Central memory CD8-positive, alpha-beta T cell (primary cell): ENCODE measurements around the gene ACTRT2.

Experiments
- ATAC-seq: fragments of 150-1000 bp; cut with Tn5 transposase; replicated peaks from 2 replicates; pipeline ENCODE4 v1.10.0; 2022; ENCODE audit warnings: mild to moderate bottlenecking, moderate FRiP score, moderate number of reproducible peaks; ENCODE audit not compliant: poor library complexity, severe bottlenecking; ENCODE audit errors: extremely low read depth
- DNase-seq, 2 donors: peaks; one replicate each; pipeline ENCODE4 v3.0.0; 2021; ENCODE audit warnings: low spot score in 2 of 2
- H3K27ac Mint-ChIP-seq: one replicate; pipeline ENCODE4 v1.8.0; 2022; ENCODE audit warnings: low read depth, mild to moderate bottlenecking, moderate library complexity, mixed read lengths
- H3K27me3 Mint-ChIP-seq: one replicate; pipeline ENCODE4 v1.8.0; 2022; ENCODE audit warnings: mixed read lengths
- H3K36me3 Mint-ChIP-seq: one replicate; pipeline ENCODE4 v1.8.0; 2022; ENCODE audit warnings: mild to moderate bottlenecking, moderate library complexity, mixed read lengths; ENCODE audit not compliant: insufficient read depth
- H3K4me1 Mint-ChIP-seq: one replicate; pipeline ENCODE4 v1.8.0; 2022; ENCODE audit warnings: mixed read lengths
- H3K4me3 Mint-ChIP-seq: one replicate; pipeline ENCODE4 v1.8.0; 2022; ENCODE audit warnings: mild to moderate bottlenecking, moderate library complexity, mixed read lengths
- H3K9me3 Mint-ChIP-seq: one replicate; pipeline ENCODE4 v1.8.0; 2022; ENCODE audit warnings: mixed read lengths

The ACTRT2 gene

GRCh38 chr1:2986549-2987305 lies 34.5 kb upstream of the ACTRT2 start:
- Mint-ChIP-seq H3K27ac (no peak overlapping the region), H3K36me3 (peaks cover 1% of the 10 kb centered on the region), H3K4me3 (no peak overlapping the region), H3K27me3 (no peaks in the 10 kb centered on the region), H3K4me1 (no peaks in the 10 kb centered on the region), H3K9me3 (peaks cover 5% of the 10 kb centered on the region)
- no peak for ATAC-seq
- DNase-seq: no peak

- peaks cover 5% of the 10 kb centered on the region for H3K9me3 Mint-ChIP-seq
- H3K36me3 Mint-ChIP-seq: peaks cover 1% of the 10 kb centered on the region
- H3K27ac Mint-ChIP-seq: no peak overlapping the region
- DNase-seq (no peak), ATAC-seq (no peak)
- no peaks in the 10 kb centered on the region for H3K4me1 Mint-ChIP-seq
- H3K27me3 Mint-ChIP-seq: no peaks in the 10 kb centered on the region
- no peak overlapping the region for H3K4me3 Mint-ChIP-seq
These were observed 33.5 kb upstream of the ACTRT2 start for GRCh38 chr1:2987773-2988172.

DNA sequence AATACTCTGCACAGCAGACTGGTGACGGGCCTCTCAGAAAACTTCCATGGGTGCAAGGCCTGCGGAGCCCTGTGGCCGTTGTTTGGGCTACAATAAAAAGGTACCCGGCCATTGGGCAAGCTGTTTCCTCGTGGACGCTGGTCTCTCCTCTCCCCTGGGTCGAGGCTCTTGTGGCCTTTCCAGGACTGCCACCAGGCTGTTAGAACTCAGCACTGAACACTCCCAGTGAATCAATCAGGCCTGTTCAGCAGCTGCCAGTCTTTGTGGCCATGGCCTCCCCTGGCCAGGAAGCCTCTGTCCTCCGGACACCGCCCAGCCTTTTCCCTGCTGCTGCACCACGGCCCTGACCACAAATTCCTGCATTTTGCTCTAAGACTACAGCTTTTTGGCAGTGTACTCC lies 33.0 kb upstream of the ACTRT2 start:
- no peak overlapping the region for H3K4me3 Mint-ChIP-seq
- H3K27ac Mint-ChIP-seq: no peak overlapping the region
- no peaks in the 10 kb centered on the region for H3K27me3 Mint-ChIP-seq
- peaks cover 5% of the 10 kb centered on the region for H3K9me3 Mint-ChIP-seq
- no peaks in the 10 kb centered on the region for H3K4me1 Mint-ChIP-seq
- peaks cover 1% of the 10 kb centered on the region for H3K36me3 Mint-ChIP-seq
- ATAC-seq (no peak), DNase-seq (no peak)

GRCh38 chr1:2989185-2989584 lies 32.1 kb upstream of the ACTRT2 start:
- ATAC-seq: no peak

DNA sequence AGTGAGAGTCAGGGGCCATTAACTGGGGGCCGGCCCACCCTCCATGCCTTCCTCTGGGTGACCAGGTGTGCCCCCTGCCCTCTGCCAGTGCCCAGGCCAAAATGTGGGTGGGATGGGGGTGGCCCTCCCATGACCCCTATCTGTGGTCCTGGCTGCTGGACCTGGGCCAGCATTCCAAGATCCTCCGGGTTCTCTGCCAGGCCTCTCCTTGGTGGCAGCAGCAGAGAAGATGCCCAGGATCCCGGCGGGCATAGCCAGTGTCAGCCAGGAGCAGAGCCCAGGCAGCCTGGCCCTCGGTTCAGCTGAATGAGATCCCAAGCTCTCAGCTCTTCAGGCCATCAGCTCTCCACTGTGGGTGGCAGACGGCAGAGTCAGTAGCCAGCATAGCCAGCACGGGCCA lies 31.3 kb upstream of the ACTRT2 start:
- no peak overlapping the region for H3K27ac Mint-ChIP-seq
- H3K4me1 Mint-ChIP-seq: no peaks in the 10 kb centered on the region
- DNase-seq: no peak
- H3K4me3 Mint-ChIP-seq: no peak overlapping the region
- H3K36me3 Mint-ChIP-seq: peaks cover 1% of the 10 kb centered on the region
- no peaks in the 10 kb centered on the region for H3K27me3 Mint-ChIP-seq
- ATAC-seq: no peak
- peaks cover 14% of the 10 kb centered on the region for H3K9me3 Mint-ChIP-seq

More at GRCh38 chr1:2989185-2989584, 32.1 kb upstream of the ACTRT2 start:
- DNase-seq: no peak
- Mint-ChIP-seq H3K4me3 (no peak overlapping the region), H3K27ac (no peak overlapping the region), H3K36me3 (peaks cover 1% of the 10 kb centered on the region), H3K27me3 (no peaks in the 10 kb centered on the region), H3K9me3 (peaks cover 11% of the 10 kb centered on the region), H3K4me1 (no peaks in the 10 kb centered on the region)

GRCh38 chr1:2990376-2991115 lies 30.7 kb upstream of the ACTRT2 start:
- Mint-ChIP-seq H3K27me3 (no peaks in the 10 kb centered on the region), H3K36me3 (peaks cover 1% of the 10 kb centered on the region), H3K4me1 (no peaks in the 10 kb centered on the region), H3K9me3 (peaks cover 14% of the 10 kb centered on the region), H3K27ac (no peak overlapping the region), H3K4me3 (no peak overlapping the region)
- no peak for DNase-seq
- no peak for ATAC-seq

DNA sequence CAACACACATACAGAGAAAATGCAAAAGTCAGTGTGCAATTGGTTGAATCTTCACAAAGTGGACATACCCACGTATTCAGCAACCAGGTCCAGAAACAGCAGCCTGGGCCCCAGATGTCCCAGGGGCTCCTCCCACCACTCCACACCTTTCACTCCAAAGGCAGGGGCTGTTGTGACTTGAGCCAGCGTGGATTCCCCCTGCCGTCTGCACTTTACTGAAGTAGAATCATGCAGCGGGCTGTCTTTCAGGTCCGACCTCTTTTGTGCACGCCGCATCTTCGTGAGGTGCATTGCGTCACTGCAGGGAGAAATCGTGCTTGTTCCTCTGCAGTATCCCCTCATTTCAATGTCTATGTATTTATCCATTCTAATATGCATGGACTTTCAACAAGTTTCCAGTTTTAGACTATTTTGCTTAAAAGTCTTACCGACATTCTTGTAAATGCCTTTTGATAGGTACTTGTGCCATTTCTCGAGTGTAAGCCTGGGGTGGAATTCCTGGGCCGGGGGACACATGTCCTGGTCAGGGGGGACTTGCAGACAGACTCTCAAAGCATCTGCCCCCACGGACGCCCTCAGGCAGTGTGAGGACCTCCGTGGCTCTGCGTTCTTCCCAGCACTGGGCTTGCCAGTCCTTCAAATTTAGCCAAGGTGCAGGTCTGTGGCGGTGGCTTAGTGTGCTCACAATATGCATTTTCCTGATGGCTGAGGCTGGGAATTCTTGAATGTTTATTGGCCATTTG lies 29.3 kb upstream of the ACTRT2 start:
- H3K27ac Mint-ChIP-seq: no peak overlapping the region
- peaks cover 1% of the 10 kb centered on the region for H3K36me3 Mint-ChIP-seq
- no peak for ATAC-seq
- H3K4me1 Mint-ChIP-seq: no peaks in the 10 kb centered on the region
- H3K9me3 Mint-ChIP-seq: peaks cover 9% of the 10 kb centered on the region
- no peak overlapping the region for H3K4me3 Mint-ChIP-seq
- DNase-seq: no peak
- H3K27me3 Mint-ChIP-seq: peaks cover 5% of the 10 kb centered on the region

DNA sequence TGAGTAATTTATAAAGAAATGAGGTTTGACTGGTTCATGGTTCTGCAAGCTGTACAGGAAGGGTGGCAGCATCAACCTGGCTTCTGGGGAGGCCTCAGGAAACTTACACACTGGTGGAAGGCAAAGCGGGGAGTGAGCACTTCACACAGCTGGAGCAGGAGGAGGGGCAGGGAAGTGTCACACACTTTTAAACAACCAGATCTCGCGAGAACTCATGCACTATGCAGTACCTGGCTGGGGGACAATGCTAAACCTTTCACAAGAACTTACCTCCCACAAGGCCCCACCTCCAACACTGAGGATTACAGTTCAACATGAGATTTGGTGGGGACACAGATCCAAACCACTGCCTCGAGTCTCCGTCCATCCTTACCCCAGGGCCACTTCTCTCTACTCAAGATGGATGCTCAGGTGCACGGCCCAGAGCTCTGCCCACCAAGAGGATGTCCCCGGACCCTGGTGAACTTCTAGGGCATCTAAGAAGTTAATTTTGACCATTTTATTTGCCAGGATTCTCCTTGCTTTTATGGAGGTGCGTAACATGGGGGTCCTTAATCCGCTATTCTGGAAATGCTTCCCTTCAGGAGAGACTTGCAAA lies 22.7 kb upstream of the ACTRT2 start:
- no peak overlapping the region for H3K27ac Mint-ChIP-seq
- peaks cover 45% of the 10 kb centered on the region for H3K27me3 Mint-ChIP-seq

DNA sequence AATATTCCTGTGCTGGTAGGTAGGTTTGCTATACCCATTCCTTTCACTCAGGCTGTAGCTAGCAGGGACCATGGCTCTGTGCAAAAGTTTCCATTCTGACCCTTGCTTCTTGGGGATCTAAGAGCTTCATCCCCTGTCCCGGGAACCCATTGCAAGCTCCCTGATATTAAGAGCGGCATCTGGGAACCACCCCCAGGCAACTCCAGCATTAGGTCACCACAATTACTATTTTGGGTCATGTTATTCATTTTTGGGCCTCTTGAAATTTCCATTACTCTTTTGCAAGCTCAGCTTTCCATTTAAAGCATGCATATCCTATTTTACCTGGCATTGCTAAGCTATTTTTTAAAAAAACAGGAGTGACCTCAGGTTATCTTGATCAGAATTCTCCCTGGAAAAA lies 22.1 kb upstream of the ACTRT2 start:
- H3K4me3 Mint-ChIP-seq: no peak overlapping the region
- H3K27me3 Mint-ChIP-seq: peaks cover 45% of the 10 kb centered on the region
- DNase-seq (no peak), ATAC-seq (no peak)
- H3K4me1 Mint-ChIP-seq: no peaks in the 10 kb centered on the region
- no peaks in the 10 kb centered on the region for H3K36me3 Mint-ChIP-seq
- peaks cover 4% of the 10 kb centered on the region for H3K9me3 Mint-ChIP-seq
- H3K27ac Mint-ChIP-seq: no peak overlapping the region

More for the DNA sequence above, 22.7 kb upstream of the ACTRT2 start:
- DNase-seq (no peak), ATAC-seq (no peak)
- no peaks in the 10 kb centered on the region for H3K36me3 Mint-ChIP-seq
- no peak overlapping the region for H3K4me3 Mint-ChIP-seq
- H3K9me3 Mint-ChIP-seq: peaks cover 9% of the 10 kb centered on the region
- H3K4me1 Mint-ChIP-seq: no peaks in the 10 kb centered on the region

- ATAC-seq (no peak), DNase-seq (no peak)
- Mint-ChIP-seq H3K4me3 (no peak overlapping the region), H3K27ac (no peak overlapping the region), H3K36me3 (no peaks in the 10 kb centered on the region), H3K27me3 (peaks cover 45% of the 10 kb centered on the region), H3K9me3 (no peaks in the 10 kb centered on the region), H3K4me1 (no peaks in the 10 kb centered on the region)
These were observed 21.7 kb upstream of the ACTRT2 start for GRCh38 chr1:2999571-2999970.

DNA sequence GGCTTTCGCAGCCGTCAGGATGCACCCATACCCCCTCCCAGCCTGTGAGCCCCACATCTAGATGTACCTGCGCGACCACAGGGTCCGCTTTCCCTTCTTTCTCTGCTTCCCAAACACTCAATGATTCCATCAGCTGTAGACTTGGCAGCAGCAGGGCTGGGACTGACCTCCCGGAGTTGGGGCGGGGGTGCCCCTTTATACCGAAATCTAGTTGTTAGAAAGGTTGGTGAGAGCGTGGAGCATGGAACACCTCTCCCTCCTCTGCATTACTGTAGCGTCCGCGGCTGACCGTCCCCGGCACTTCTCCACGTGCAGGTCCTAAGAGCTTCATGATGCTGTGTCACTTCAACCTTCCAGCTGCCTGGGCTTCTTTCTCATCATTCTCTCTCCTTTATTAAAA lies 21.1 kb upstream of the ACTRT2 start:
- no peak for DNase-seq
- H3K9me3 Mint-ChIP-seq: no peaks in the 10 kb centered on the region

DNA sequence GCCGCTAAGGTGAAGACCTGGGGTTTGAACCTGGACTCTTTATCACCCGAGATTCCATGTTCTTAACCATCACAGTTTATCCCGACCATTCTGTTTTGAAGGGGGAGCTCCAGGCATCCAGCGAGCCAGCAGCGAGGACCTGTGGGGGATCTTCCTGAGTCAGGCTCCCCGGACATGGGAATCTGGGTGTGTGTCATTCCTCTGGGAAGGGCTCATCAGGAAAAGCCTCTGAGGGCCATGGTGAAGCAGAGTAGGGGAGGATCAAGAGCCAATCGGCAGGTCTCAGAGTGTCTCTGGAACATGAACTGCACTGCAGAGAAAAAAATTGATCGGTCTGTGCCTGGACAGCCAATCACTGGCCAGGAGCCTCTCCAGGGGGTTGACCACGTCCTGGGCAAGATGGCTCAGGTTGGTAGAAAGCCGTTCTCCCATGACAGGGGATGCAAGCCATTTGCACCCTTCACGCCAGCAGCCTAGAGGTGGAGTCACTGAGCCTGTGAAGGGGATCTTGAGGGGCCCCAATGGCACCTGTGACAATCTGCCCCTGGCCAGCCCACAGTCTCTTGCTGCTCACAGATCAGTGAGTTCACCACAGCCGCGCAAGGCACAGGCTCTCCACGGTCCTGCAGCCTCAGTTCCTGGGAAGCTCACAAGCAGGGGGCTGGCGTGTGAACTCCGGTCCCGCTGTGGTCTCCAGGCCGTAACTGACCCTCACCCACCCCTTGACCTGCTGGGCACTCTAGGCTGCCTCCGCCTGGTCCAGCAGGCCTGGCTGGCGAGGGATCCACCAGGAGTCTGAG lies 20.4 kb upstream of the ACTRT2 start:
- Mint-ChIP-seq H3K9me3 (no peaks in the 10 kb centered on the region), H3K27ac (no peak overlapping the region), H3K36me3 (no peaks in the 10 kb centered on the region), H3K27me3 (peaks cover 52% of the 10 kb centered on the region), H3K4me1 (no peaks in the 10 kb centered on the region), H3K4me3 (no peak overlapping the region)
- ATAC-seq: no peak
- DNase-seq: no peak

More for the DNA sequence above, 21.1 kb upstream of the ACTRT2 start:
- Mint-ChIP-seq H3K27me3 (peaks cover 47% of the 10 kb centered on the region), H3K27ac (no peak overlapping the region), H3K4me1 (no peaks in the 10 kb centered on the region), H3K4me3 (no peak overlapping the region), H3K36me3 (no peaks in the 10 kb centered on the region)
- ATAC-seq: no peak
